ENCODE data around the gene WDR55. TPM values are rescaled to one million over a fixed set of nuclear protein-coding genes. Genes with fewer than 3 reads are reported as not detected.

Gene WDR55
- total RNA-seq, 1 donor from 2014 or later = 31.5 TPM

DNA sequence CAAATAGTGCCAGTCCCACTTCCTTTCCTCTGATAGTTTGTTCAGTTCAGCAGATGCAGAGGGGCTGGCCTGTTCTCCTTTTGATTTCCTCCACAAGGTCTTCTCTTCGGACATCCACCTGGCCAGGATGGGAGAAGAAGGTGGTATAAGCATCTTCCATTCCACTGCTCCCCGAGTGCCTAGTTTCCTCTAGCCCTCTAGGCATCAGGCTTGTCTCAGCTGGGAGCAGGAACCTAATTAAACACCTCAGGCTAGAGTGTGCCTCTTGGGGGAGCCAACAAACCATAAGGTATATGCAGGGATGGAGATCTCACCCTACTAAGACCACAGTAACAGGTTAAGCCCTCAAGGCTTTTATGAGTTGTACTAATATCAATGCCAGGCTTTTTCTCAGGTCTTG is 9.5 kb downstream of the WDR55 start:
- H3K4me1 Mint-ChIP-seq (ENCODE audit: low read depth, unreplicated experiment) = no peaks in the 10 kb centered on the region
- H3K9me3 Mint-ChIP-seq (ENCODE audit: unreplicated experiment) = peaks cover 1% of the 10 kb centered on the region
- H3K4me3 Mint-ChIP-seq (ENCODE audit: unreplicated experiment) = no peak overlapping the region
- TF ChIP-seq, protein P1, sequence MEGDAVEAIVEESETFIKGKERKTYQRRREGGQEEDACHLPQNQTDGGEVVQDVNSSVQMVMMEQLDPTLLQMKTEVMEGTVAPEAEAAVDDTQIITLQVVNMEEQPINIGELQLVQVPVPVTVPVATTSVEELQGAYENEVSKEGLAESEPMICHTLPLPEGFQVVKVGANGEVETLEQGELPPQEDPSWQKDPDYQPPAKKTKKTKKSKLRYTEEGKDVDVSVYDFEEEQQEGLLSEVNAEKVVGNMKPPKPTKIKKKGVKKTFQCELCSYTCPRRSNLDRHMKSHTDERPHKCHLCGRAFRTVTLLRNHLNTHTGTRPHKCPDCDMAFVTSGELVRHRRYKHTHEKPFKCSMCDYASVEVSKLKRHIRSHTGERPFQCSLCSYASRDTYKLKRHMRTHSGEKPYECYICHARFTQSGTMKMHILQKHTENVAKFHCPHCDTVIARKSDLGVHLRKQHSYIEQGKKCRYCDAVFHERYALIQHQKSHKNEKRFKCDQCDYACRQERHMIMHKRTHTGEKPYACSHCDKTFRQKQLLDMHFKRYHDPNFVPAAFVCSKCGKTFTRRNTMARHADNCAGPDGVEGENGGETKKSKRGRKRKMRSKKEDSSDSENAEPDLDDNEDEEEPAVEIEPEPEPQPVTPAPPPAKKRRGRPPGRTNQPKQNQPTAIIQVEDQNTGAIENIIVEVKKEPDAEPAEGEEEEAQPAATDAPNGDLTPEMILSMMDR (IDR thresholded peaks at IDR 0.05; ENCODE audit: partially characterized antibody, unreplicated experiment) = no peak
- no peaks in the 10 kb centered on the region for H3K27me3 Mint-ChIP-seq (ENCODE audit: unreplicated experiment)
- H3K36me3 Mint-ChIP-seq (ENCODE audit: unreplicated experiment) = peaks cover 4% of the 10 kb centered on the region
- no peak for DNase-seq
- H3K27ac Mint-ChIP-seq (ENCODE audit: unreplicated experiment) = peak overlapping the region; percentile 64

DNA sequence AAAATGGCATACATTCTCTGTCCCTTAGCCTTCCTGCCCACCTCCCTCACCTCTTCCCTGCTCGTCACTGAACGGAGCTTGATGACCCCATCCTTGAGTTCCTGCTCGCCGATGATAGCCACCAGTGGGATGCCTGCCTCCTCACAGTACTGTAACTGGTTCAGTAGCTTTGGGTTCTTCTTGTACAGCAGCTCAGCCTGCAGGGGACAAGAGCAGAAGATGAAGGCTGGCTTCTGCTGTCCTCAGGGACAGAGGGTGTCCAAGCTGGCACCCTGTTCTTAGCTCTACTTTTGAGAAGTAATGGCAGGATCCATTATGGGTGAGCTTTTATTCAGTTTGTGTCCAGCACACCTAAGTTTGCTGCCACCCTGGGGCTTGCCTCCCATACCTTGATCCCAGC is 9.9 kb downstream of the WDR55 start:
- Mint-ChIP-seq H3K27ac (ENCODE audit: unreplicated experiment) (peak overlapping the region; percentile 64), H3K4me1 (ENCODE audit: low read depth, unreplicated experiment) (no peaks in the 10 kb centered on the region), H3K4me3 (ENCODE audit: unreplicated experiment) (no peak overlapping the region), H3K27me3 (ENCODE audit: unreplicated experiment) (no peaks in the 10 kb centered on the region), H3K9me3 (ENCODE audit: unreplicated experiment) (peaks cover 1% of the 10 kb centered on the region), H3K36me3 (ENCODE audit: unreplicated experiment) (peaks cover 4% of the 10 kb centered on the region)
- TF ChIP-seq, protein P1 (IDR thresholded peaks at IDR 0.05; ENCODE audit: partially characterized antibody, unreplicated experiment) = no peak
- no peak for DNase-seq

DNA sequence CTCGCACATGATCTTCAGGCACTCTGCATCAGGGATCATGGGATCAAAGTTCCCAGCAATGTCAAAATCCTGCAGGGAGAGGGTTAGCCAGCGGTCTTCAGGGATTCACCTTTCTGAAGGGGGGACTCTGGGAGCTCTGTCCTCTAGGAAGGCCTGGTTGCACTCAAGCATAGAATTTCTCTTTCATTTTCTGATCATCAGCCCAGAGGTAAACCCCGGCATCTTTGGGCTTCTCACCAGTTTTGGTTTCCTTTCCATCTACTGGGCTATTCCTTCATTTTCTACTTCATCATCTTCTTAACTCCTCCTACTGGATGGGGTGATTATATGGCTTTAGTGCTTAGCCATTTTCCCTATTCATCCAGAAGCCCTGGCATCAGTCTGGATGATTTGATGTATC is 13.2 kb downstream of the WDR55 start:
- Mint-ChIP-seq H3K9me3 (ENCODE audit: unreplicated experiment) (peaks cover 1% of the 10 kb centered on the region), H3K4me3 (ENCODE audit: unreplicated experiment) (no peak overlapping the region), H3K36me3 (ENCODE audit: unreplicated experiment) (peaks cover 4% of the 10 kb centered on the region), H3K27me3 (ENCODE audit: unreplicated experiment) (no peaks in the 10 kb centered on the region), H3K4me1 (ENCODE audit: low read depth, unreplicated experiment) (no peaks in the 10 kb centered on the region), H3K27ac (ENCODE audit: unreplicated experiment) (no peak overlapping the region)
- DNase-seq = no peak
- TF ChIP-seq, protein P1 (IDR thresholded peaks at IDR 0.05; ENCODE audit: partially characterized antibody, unreplicated experiment) = no peak

DNA sequence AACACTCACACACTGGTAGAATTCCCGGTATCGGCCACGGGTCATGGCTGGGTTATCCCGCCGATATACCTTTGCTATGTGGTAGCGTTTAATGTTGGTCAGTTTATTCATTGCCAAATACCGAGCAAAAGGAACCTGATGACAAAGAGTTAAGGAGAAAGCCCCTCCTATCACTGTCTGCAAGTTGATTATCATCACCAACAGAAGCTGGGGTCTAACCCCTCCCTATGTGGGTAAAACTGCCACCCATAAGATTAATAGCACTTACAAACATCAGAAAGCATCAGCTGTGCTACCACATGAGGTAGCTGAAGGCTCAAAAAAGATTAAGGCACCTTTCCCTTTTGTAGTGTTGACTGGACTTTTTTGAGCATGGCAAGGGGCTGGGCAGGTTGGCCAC is 14.3 kb downstream of the WDR55 start:
- Mint-ChIP-seq H3K27me3 (ENCODE audit: unreplicated experiment) (no peaks in the 10 kb centered on the region), H3K9me3 (ENCODE audit: unreplicated experiment) (no peaks in the 10 kb centered on the region), H3K4me1 (ENCODE audit: low read depth, unreplicated experiment) (no peaks in the 10 kb centered on the region), H3K4me3 (ENCODE audit: unreplicated experiment) (no peak overlapping the region), H3K27ac (ENCODE audit: unreplicated experiment) (no peak overlapping the region), H3K36me3 (ENCODE audit: unreplicated experiment) (peaks cover 4% of the 10 kb centered on the region)
- TF ChIP-seq, protein P1 (IDR thresholded peaks at IDR 0.05; ENCODE audit: partially characterized antibody, unreplicated experiment) = no peak
- DNase-seq = no peak

DNA sequence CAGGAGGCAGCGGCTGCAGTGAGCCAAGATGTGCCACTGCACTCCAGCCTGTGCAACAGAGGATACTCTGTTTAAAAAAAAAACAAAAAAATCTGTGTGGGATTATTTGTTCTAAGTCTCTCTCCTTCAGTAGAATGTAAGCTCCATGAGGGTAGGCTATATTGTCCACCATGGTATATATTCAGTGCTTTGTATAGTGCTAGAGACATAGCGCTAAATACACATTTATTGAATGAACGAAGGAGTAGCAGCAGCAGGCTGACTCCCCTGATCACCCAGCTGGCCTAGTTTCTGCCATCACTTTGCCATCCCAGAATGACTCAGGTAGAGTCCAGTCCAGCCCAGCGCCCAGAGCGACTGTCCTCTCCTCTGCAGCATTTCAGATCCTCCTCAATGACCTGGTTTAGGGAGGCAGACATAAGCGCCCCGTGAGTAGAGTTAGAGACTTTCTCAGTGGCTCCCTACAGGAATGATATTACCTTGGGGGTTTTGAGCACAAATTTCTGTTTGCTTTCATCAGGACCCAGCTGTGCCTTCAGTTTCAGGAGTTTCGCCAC is 25.8 kb downstream of the WDR55 start:
- peak overlapping the region; percentile 100 for H3K27ac Mint-ChIP-seq (ENCODE audit: unreplicated experiment)
- H3K9me3 Mint-ChIP-seq (ENCODE audit: unreplicated experiment) = peaks cover 10% of the 10 kb centered on the region
- peak overlapping the region; percentile 100 for H3K4me3 Mint-ChIP-seq (ENCODE audit: unreplicated experiment)
- peaks cover 11% of the 10 kb centered on the region for H3K4me1 Mint-ChIP-seq (ENCODE audit: low read depth, unreplicated experiment)
- TF ChIP-seq, protein P1 (IDR thresholded peaks at IDR 0.05; ENCODE audit: partially characterized antibody, unreplicated experiment) = no peak
- H3K27me3 Mint-ChIP-seq (ENCODE audit: unreplicated experiment) = peaks cover 13% of the 10 kb centered on the region
- DNase-seq = peak; percentile 20
- H3K36me3 Mint-ChIP-seq (ENCODE audit: unreplicated experiment) = no peaks in the 10 kb centered on the region
